Measurements from ENCODE around the gene NTPCR. TPM values are rescaled to one million over a fixed set of nuclear protein-coding genes. Genes with fewer than 3 reads are reported as not detected.

The NTPCR gene
- total RNA-seq, 1 donor from 2014 or later, result 31.8 TPM

DNA sequence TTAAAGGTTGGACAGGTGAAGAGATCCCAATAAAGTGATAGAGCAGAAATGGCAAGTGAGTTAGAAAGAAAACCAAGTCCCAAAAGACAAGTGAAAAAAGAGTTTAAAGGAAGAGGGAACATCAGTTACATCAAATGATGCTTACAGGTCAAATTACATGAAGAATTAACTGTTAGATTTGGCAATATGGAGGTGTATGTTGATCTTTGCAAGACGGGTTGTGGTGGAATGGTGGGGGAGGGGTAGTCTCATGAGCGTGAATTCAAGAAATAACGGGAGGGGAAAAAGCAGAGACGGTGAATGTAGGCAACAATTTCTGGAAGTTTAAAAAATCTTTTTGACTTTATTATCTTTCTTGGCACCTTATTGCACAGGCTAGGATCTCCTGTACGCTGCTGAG lies 76.6 kb downstream of the NTPCR start:
- intact Hi-C loops (cut with DNase I), result no loop called here
- DNase-seq (ENCODE audit: low spot score) (no peak), ATAC-seq (no peak)

DNA sequence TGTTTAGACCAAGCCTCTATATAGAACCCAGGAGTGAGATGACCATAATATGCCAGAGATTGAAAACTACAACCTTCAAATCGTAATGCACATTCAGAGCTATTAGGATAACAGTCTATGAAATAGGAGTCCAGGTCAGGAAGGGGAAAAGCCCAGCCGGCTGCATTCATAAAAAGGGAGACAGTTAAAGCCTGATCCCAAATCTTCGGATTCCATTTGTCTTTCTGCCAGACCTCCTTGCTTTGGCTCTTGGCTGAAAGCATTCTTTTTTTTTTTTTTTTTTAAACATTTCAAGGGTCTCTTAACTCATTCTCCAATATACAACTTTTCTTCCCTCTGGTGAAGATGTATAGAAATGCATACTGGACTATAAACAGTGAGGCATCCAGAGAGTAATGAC lies 81.1 kb downstream of the NTPCR start:
- ATAC-seq, result no peak
- DNase-seq (ENCODE audit: low spot score), result no peak
- intact Hi-C loops (cut with DNase I), result no loop called here

DNA sequence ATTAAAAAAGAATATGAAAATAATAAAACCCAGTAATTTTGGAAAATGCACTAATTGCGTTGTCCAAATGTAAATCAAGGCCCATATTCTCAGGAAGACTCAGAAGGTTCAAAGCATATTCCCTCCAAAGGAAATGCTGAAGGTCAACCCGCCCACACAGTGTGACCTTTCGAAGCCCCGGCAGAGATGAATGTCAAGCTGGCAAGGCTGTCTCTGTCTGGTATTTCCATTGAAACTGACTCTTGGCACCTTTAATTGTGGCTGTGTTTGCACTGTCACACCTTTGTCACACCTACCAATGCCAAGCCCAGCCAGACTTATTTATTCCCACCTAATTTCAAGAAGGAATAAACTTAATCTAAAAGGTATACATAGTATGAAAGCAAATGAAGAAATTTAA lies 82.5 kb downstream of the NTPCR start:
- intact Hi-C loops (cut with DNase I), result no loop called here
- DNase-seq (ENCODE audit: low spot score), result no peak
- ATAC-seq, result peak; percentile 54

DNA sequence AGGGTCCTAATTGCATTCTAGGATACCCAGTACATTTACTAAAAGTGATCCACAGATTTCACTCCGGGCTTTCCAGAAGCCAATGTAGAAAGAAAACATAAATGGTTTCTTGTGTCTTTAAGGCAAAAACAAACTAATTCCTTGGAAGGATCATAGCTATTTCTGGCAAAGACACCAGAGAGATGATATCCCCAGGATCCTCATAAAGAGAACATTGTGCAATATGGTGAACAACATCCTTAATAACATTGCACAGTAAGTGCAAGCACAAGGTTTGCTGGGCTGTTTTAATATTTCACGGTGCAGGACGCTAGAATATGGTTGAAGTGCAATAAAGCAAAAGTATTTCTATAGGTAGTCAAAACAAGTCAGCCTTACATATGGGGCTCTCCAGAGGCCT lies 83.0 kb downstream of the NTPCR start:
- DNase-seq (ENCODE audit: low spot score), result no peak
- ATAC-seq, result peak; percentile 97
- intact Hi-C loops (cut with DNase I), result no loop called here

Other genes with a start within 250 kb of the NTPCR start
- 2.3 TPM for gene MAP10, start 145.2 kb upstream of the NTPCR start, total RNA-seq

All from sciatic nerve (tissue), 2 donors.